ENCODE measurements around the gene CELA3A.
"Not testable (repeated sequence)": the region's sequence is repeated elsewhere in the genome, so short reads cannot be mapped to it uniquely, and the experiment has no call there.

CELA3A gene

GRCh38 chr1:22030473-22030872, 29.0 kb downstream of the CELA3A start:
- Histone ChIP-seq H3K14ac (ENCODE audit: low read length in 2 of 2) (no peak overlapping the region), H3K4ac (ENCODE audit: low read depth in 1 of 2, low read length in 2 of 2) (peak overlapping the region in 1 of 2 experiments; percentile 46), H3K4me2 (ENCODE audit: low read length, poor library complexity, severe bottlenecking) (no peak overlapping the region), H3K79me1 (replicated peaks; ENCODE audit: low read length, poor library complexity, severe bottlenecking) (peaks cover 7% of the 10 kb centered on the region), H2BK5ac (ENCODE audit: low read depth, low read length, poor library complexity, severe bottlenecking) (no peak overlapping the region), H3K4me1 (ENCODE audit: control insufficient read depth, insufficient read depth, low read depth, low read length) (peaks cover 3% of the 10 kb centered on the region), H2BK120ac (ENCODE audit: low read depth, low read length) (no peak overlapping the region), H3K9me3 (ENCODE audit: control insufficient read depth, low read length) (no peaks in the 10 kb centered on the region), H2AFZ (ENCODE audit: low read depth, low read length) (no peak overlapping the region), H2BK15ac (ENCODE audit: low read depth, poor library complexity, severe bottlenecking) (no peak overlapping the region), H3K9ac (ENCODE audit: low read length) (no peak overlapping the region), H3K36me3 (ENCODE audit: control insufficient read depth in 1 of 2, insufficient read depth in 2 of 2, low read depth in 1 of 2, low read length in 2 of 2) (peaks cover 3 to 14% of the 10 kb centered on the region in 2 experiments), H3K4me3 (ENCODE audit: insufficient read depth in 1 of 2, low read depth in 1 of 2, low read length in 2 of 2) (no peak overlapping the region), H4K8ac (ENCODE audit: low read length) (peak overlapping the region; percentile 7), H3K18ac (ENCODE audit: low read depth in 1 of 2, low read length in 2 of 2) (no peak overlapping the region), H3K23ac (ENCODE audit: low read length in 2 of 2) (no peak overlapping the region), H4K91ac (ENCODE audit: low read length) (no peak overlapping the region), H3K27me3 (ENCODE audit: control insufficient read depth in 1 of 2, insufficient read depth in 1 of 2, low read length in 2 of 2) (no peaks in the 10 kb centered on the region), H2BK12ac (ENCODE audit: low read length in 2 of 2) (peak overlapping the region in 1 of 2 experiments; percentile 90), H3K27ac (ENCODE audit: low read length, poor library complexity, severe bottlenecking) (no peak overlapping the region), H2AK5ac (ENCODE audit: low read length, severe bottlenecking) (no peak overlapping the region)
- DNase-seq = no peak
- 86% methylated on average over 3 of the region's 3 CpGs for WGBS

- no peak overlapping the region for H3K4me3 ChIP-seq (ENCODE audit: insufficient read depth in 1 of 2, low read depth in 1 of 2, low read length in 2 of 2)
- H2BK5ac ChIP-seq (ENCODE audit: low read depth, low read length, poor library complexity, severe bottlenecking) = no peak overlapping the region
- H3K9me3 ChIP-seq (ENCODE audit: control insufficient read depth, low read length) = no peaks in the 10 kb centered on the region
- no peak overlapping the region for H3K23ac ChIP-seq (ENCODE audit: low read length in 2 of 2)
- H4K8ac ChIP-seq (ENCODE audit: low read length) = no peak overlapping the region
- no peak overlapping the region for H3K9ac ChIP-seq (ENCODE audit: low read length)
- H3K4ac ChIP-seq (ENCODE audit: low read depth in 1 of 2, low read length in 2 of 2) = no peak overlapping the region
- H3K27me3 ChIP-seq (ENCODE audit: control insufficient read depth in 1 of 2, insufficient read depth in 1 of 2, low read length in 2 of 2) = no peaks in the 10 kb centered on the region
- H4K91ac ChIP-seq (ENCODE audit: low read length) = no peak overlapping the region
- H3K79me1 ChIP-seq (replicated peaks; ENCODE audit: low read length, poor library complexity, severe bottlenecking) = peaks cover 5% of the 10 kb centered on the region
- H2BK15ac ChIP-seq (ENCODE audit: low read depth, poor library complexity, severe bottlenecking) = no peak overlapping the region
- H3K4me2 ChIP-seq (ENCODE audit: low read length, poor library complexity, severe bottlenecking) = no peak overlapping the region
- DNase-seq = peak; percentile 72
- H2AFZ ChIP-seq (ENCODE audit: low read depth, low read length) = no peak overlapping the region
- H3K36me3 ChIP-seq (ENCODE audit: control insufficient read depth in 1 of 2, insufficient read depth in 2 of 2, low read depth in 1 of 2, low read length in 2 of 2) = peaks cover 3 to 14% of the 10 kb centered on the region in 2 experiments
- WGBS = 45% methylated on average over 8 of the region's 8 CpGs
- no peak overlapping the region for H2AK5ac ChIP-seq (ENCODE audit: low read length, severe bottlenecking)
- peak overlapping the region in 1 of 2 experiments; percentile 77 for H2BK12ac ChIP-seq (ENCODE audit: low read length in 2 of 2)
- no peak overlapping the region for H3K18ac ChIP-seq (ENCODE audit: low read depth in 1 of 2, low read length in 2 of 2)
- H2BK120ac ChIP-seq (ENCODE audit: low read depth, low read length) = no peak overlapping the region
- no peak overlapping the region for H3K27ac ChIP-seq (ENCODE audit: low read length, poor library complexity, severe bottlenecking)
- H3K14ac ChIP-seq (ENCODE audit: low read length in 2 of 2) = no peak overlapping the region
- H3K4me1 ChIP-seq (ENCODE audit: control insufficient read depth, insufficient read depth, low read depth, low read length) = no peaks in the 10 kb centered on the region
These were observed 29.9 kb downstream of the CELA3A start for GRCh38 chr1:22031214-22031962.

- not testable (repeated sequence) for H2AFZ ChIP-seq (ENCODE audit: low read depth, low read length); H3K18ac ChIP-seq (ENCODE audit: low read depth in 1 of 2, low read length in 2 of 2); H3K27me3 ChIP-seq (ENCODE audit: control insufficient read depth in 1 of 2, insufficient read depth in 1 of 2, low read length in 2 of 2); H3K79me1 ChIP-seq (replicated peaks; ENCODE audit: low read length, poor library complexity, severe bottlenecking); H3K4me2 ChIP-seq (ENCODE audit: low read length, poor library complexity, severe bottlenecking); H3K14ac ChIP-seq (ENCODE audit: low read length in 2 of 2); H3K9me3 ChIP-seq (ENCODE audit: control insufficient read depth, low read length); H2AK5ac ChIP-seq (ENCODE audit: low read length, severe bottlenecking); H3K4me3 ChIP-seq (ENCODE audit: insufficient read depth in 1 of 2, low read depth in 1 of 2, low read length in 2 of 2); H3K23ac ChIP-seq (ENCODE audit: low read length in 2 of 2); H3K36me3 ChIP-seq (ENCODE audit: control insufficient read depth in 1 of 2, insufficient read depth in 2 of 2, low read depth in 1 of 2, low read length in 2 of 2); H4K91ac ChIP-seq (ENCODE audit: low read length); H3K9ac ChIP-seq (ENCODE audit: low read length); H4K8ac ChIP-seq (ENCODE audit: low read length); H2BK12ac ChIP-seq (ENCODE audit: low read length in 2 of 2); DNase-seq; H3K27ac ChIP-seq (ENCODE audit: low read length, poor library complexity, severe bottlenecking); H2BK5ac ChIP-seq (ENCODE audit: low read depth, low read length, poor library complexity, severe bottlenecking); H2BK15ac ChIP-seq (ENCODE audit: low read depth, poor library complexity, severe bottlenecking); H3K4ac ChIP-seq (ENCODE audit: low read depth in 1 of 2, low read length in 2 of 2); H3K4me1 ChIP-seq (ENCODE audit: control insufficient read depth, insufficient read depth, low read depth, low read length); H2BK120ac ChIP-seq (ENCODE audit: low read depth, low read length)
- WGBS = 90% methylated on average over 4 of the region's 5 CpGs
These were observed 33.4 kb downstream of the CELA3A start for GRCh38 chr1:22034834-22035233.

- no peak overlapping the region for H2AFZ ChIP-seq (ENCODE audit: low read depth, low read length)
- no peak overlapping the region for H3K14ac ChIP-seq (ENCODE audit: low read length in 2 of 2)
- DNase-seq = no peak
- no peak overlapping the region for H4K91ac ChIP-seq (ENCODE audit: low read length)
- no peak overlapping the region for H3K27ac ChIP-seq (ENCODE audit: low read length, poor library complexity, severe bottlenecking)
- no peaks in the 10 kb centered on the region for H3K36me3 ChIP-seq (ENCODE audit: control insufficient read depth in 1 of 2, insufficient read depth in 2 of 2, low read depth in 1 of 2, low read length in 2 of 2)
- no peak overlapping the region for H2AK5ac ChIP-seq (ENCODE audit: low read length, severe bottlenecking)
- H3K27me3 ChIP-seq (ENCODE audit: control insufficient read depth in 1 of 2, insufficient read depth in 1 of 2, low read length in 2 of 2) = no peaks in the 10 kb centered on the region
- H3K9me3 ChIP-seq (ENCODE audit: control insufficient read depth, low read length) = no peaks in the 10 kb centered on the region
- no peak overlapping the region for H3K23ac ChIP-seq (ENCODE audit: low read length in 2 of 2)
- peak overlapping the region in 1 of 2 experiments; percentile 72 for H2BK12ac ChIP-seq (ENCODE audit: low read length in 2 of 2)
- WGBS = 96% methylated on average over 4 of the region's 7 CpGs
- H2BK120ac ChIP-seq (ENCODE audit: low read depth, low read length) = no peak overlapping the region
- no peak overlapping the region for H3K4ac ChIP-seq (ENCODE audit: low read depth in 1 of 2, low read length in 2 of 2)
- H3K4me3 ChIP-seq (ENCODE audit: insufficient read depth in 1 of 2, low read depth in 1 of 2, low read length in 2 of 2) = no peak overlapping the region
- no peaks in the 10 kb centered on the region for H3K79me1 ChIP-seq (replicated peaks; ENCODE audit: low read length, poor library complexity, severe bottlenecking)
- H3K4me2 ChIP-seq (ENCODE audit: low read length, poor library complexity, severe bottlenecking) = no peak overlapping the region
- no peak overlapping the region for H4K8ac ChIP-seq (ENCODE audit: low read length)
- H3K9ac ChIP-seq (ENCODE audit: low read length) = no peak overlapping the region
- H3K4me1 ChIP-seq (ENCODE audit: control insufficient read depth, insufficient read depth, low read depth, low read length) = peaks cover 1% of the 10 kb centered on the region
- H2BK5ac ChIP-seq (ENCODE audit: low read depth, low read length, poor library complexity, severe bottlenecking) = no peak overlapping the region
- H3K18ac ChIP-seq (ENCODE audit: low read depth in 1 of 2, low read length in 2 of 2) = no peak overlapping the region
- H2BK15ac ChIP-seq (ENCODE audit: low read depth, poor library complexity, severe bottlenecking) = no peak overlapping the region
These were observed 36.1 kb downstream of the CELA3A start for GRCh38 chr1:22037520-22037919.

Measured in mesenchymal stem cell (in vitro differentiated cells and primary cell).